Stimulated activated CD4-positive, alpha-beta T cell treated with anti-CD3 and anti-CD28 coated beads, Interleukin-1b, Interleukin-23, amount 100 ng/mL, for 4 hours (primary cell): ENCODE measurements around the gene SEC14L5.

Source experiments
- DNase-seq, 2 donors: peaks; one replicate each; pipeline ENCODE4 v3.0.0-alpha.2; 2020; ENCODE audit warnings: low read depth in 2 of 2

Gene SEC14L5

GRCh38 chr16:5011637-5012036 is 53.5 kb downstream of the SEC14L5 start:
- DNase-seq: no peak

- no peak for DNase-seq
Measured at GRCh38 chr16:5012887-5013286, 54.8 kb downstream of the SEC14L5 start.

GRCh38 chr16:5015351-5015750 is 57.2 kb downstream of the SEC14L5 start:
- no peak for DNase-seq

- no peak for DNase-seq
Measured at GRCh38 chr16:5015887-5016286, 57.8 kb downstream of the SEC14L5 start.

GRCh38 chr16:5016967-5017677 is 59.0 kb downstream of the SEC14L5 start:
- no peak for DNase-seq

- DNase-seq: no peak
Measured at GRCh38 chr16:5017678-5017969, 59.5 kb downstream of the SEC14L5 start.

GRCh38 chr16:5018793-5019192 is 60.7 kb downstream of the SEC14L5 start:
- DNase-seq: no peak

- DNase-seq: no peak
Measured at GRCh38 chr16:5019775-5020174, 61.6 kb downstream of the SEC14L5 start.

- no peak for DNase-seq
Measured at GRCh38 chr16:5020551-5020950, 62.4 kb downstream of the SEC14L5 start.

GRCh38 chr16:5022521-5022920 is 64.4 kb downstream of the SEC14L5 start:
- DNase-seq: no peak

- DNase-seq: no peak
Measured at GRCh38 chr16:5024632-5025031, 66.5 kb downstream of the SEC14L5 start.

GRCh38 chr16:5025171-5025632 is 67.1 kb downstream of the SEC14L5 start:
- DNase-seq: no peak

GRCh38 chr16:5026664-5027063 is 68.5 kb downstream of the SEC14L5 start:
- no peak for DNase-seq

GRCh38 chr16:5027086-5027485 is 69.0 kb downstream of the SEC14L5 start:
- no peak for DNase-seq

- no peak for DNase-seq
Measured at GRCh38 chr16:5027575-5028235, 69.6 kb downstream of the SEC14L5 start.

- DNase-seq: no peak
Measured at GRCh38 chr16:5028950-5029475, 70.9 kb downstream of the SEC14L5 start.

GRCh38 chr16:5030251-5030870 is 72.2 kb downstream of the SEC14L5 start:
- no peak for DNase-seq

- no peak for DNase-seq
Measured at GRCh38 chr16:5031601-5032000, 73.5 kb downstream of the SEC14L5 start.

- no peak for DNase-seq
Measured at GRCh38 chr16:5032748-5033167, 74.6 kb downstream of the SEC14L5 start.

- DNase-seq: peak; percentile 73 to 74
Measured at GRCh38 chr16:5033256-5034166, 75.4 kb downstream of the SEC14L5 start, which contains the start of gene NAGPA. Gene NAGPA (minus strand): TSS chr16:5033935. CDS start chr16:5033914, 21 bp downstream.

GRCh38 chr16:5034167-5034523 is 76.0 kb downstream of the SEC14L5 start:
- no peak for DNase-seq

GRCh38 chr16:5035909-5036227 is 77.7 kb downstream of the SEC14L5 start:
- no peak for DNase-seq
